Liver (tissue), 3 donors: ENCODE results near the gene EIPR1.

Experiments used
- ATF3 ChIP-seq: IDR thresholded peaks from 2 replicates; pipeline ENCODE4 v1.6.1; 2016; ENCODE audit warnings: antibody characterized with exemption
- CTCF ChIP-seq: fragments of 150-350 bp; IDR thresholded peaks from 2 replicates; pipeline ENCODE4 v1.5.1; 2017; ENCODE audit warnings: improper control_type of control experiment, low read depth, low read length; ENCODE audit not compliant: missing input control
- FOXA1 ChIP-seq: IDR thresholded peaks from 2 replicates; pipeline ENCODE4 v1.6.1; 2016; ENCODE audit warnings: antibody characterized with exemption
- FOXA2 ChIP-seq: IDR thresholded peaks from 2 replicates; pipeline ENCODE4 v1.6.1; 2016; ENCODE audit warnings: antibody characterized with exemption
- GABPA ChIP-seq, 2 donors: IDR thresholded peaks in 1 of 2; conservative IDR thresholded peaks in 1 of 2; 2 replicates each; pipeline ENCODE4 v1.6.1; 2016; ENCODE audit warnings: antibody characterized with exemption in 2 of 2, mild to moderate bottlenecking in 1 of 2, moderate library complexity in 1 of 2
- HNF4G ChIP-seq: IDR thresholded peaks from 2 replicates; pipeline ENCODE4 v1.6.1; 2016; ENCODE audit warnings: antibody characterized with exemption
- JUND ChIP-seq, 2 donors: IDR thresholded peaks; 2 replicates each; pipeline ENCODE4 v1.6.1; 2016; ENCODE audit warnings: antibody characterized with exemption in 2 of 2
- RAD21 ChIP-seq, 2 donors: IDR thresholded peaks; 2 replicates each; pipeline ENCODE4 v1.6.1; 2016; ENCODE audit warnings: antibody characterized with exemption in 2 of 2, mild to moderate bottlenecking in 2 of 2
- REST ChIP-seq: IDR thresholded peaks from 2 replicates; pipeline ENCODE4 v1.6.1; 2016; ENCODE audit warnings: antibody characterized with exemption, mild to moderate bottlenecking
- SP1 ChIP-seq: IDR thresholded peaks from 2 replicates; pipeline ENCODE4 v1.6.1; 2018; ENCODE audit warnings: antibody characterized with exemption, mild to moderate bottlenecking
- TAF1 ChIP-seq: conservative IDR thresholded peaks from 2 replicates; pipeline ENCODE4 v1.6.1; 2016; ENCODE audit warnings: antibody characterized with exemption, mild to moderate bottlenecking
- YY1 ChIP-seq: IDR thresholded peaks from 2 replicates; pipeline ENCODE4 v1.6.1; 2016; ENCODE audit warnings: antibody characterized with exemption, mild to moderate bottlenecking
- donor health status: healthy.
- donor health status: healthy.

- TF ChIP-seq JUND (IDR thresholded peaks at IDR 0.05) (no peak), ATF3 (no peak), FOXA1 (no peak), REST (no peak), CTCF (no peak), TAF1 (no peak), SP1 (no peak), FOXA2 (no peak), YY1 (no peak), RAD21 (IDR thresholded peaks at IDR 0.05) (no peak), HNF4G (no peak), GABPA (IDR thresholded peaks at IDR 0.05 in 1 of 2, conservative IDR thresholded peaks at IDR 0.05 in 1 of 2) (no peak)
Observed at GRCh38 chr2:3185910-3186309, 191.7 kb downstream of the EIPR1 start.
